Peyer's patch (tissue), 4 donors: ENCODE measurements around the gene RAD51B. TPM values are rescaled to one million over a fixed set of nuclear protein-coding genes. Genes with fewer than 3 reads are reported as not detected.
"Not testable (repeated sequence)": the region's sequence is repeated elsewhere in the genome, so short reads cannot be mapped to it uniquely, and the experiment has no call there.

Experiments
- DNase-seq, 3 donors: peaks; one replicate each; pipeline ENCODE4 v3.0.0-alpha.2; 2017 to 2019
- H3K27ac ChIP-seq, 4 donors: fragments of 200-600 bp; sonication (generic); one replicate each; pipeline ENCODE4 v1.5.1; 2016 to 2019
- H3K27me3 ChIP-seq, 2 donors: fragments of 200-600 bp; sonication (generic); one replicate each; pipeline ENCODE4 v1.5.1; 2019
- H3K36me3 ChIP-seq, 3 donors: fragments of 200-600 bp; sonication (generic); one replicate each; pipeline ENCODE4 v1.5.1; 2016 to 2019
- H3K4me1 ChIP-seq, 4 donors: fragments of 200-600 bp; sonication (generic); one replicate each; pipeline ENCODE4 v1.5.1; 2016 to 2019
- H3K4me3 ChIP-seq, 4 donors: fragments of 200-600 bp; sonication (generic); 1 replicate in 3 of 4; 2 replicates in 1 of 4; pipeline ENCODE4 v1.5.1; 2016 to 2019; ENCODE audit warnings: mild to moderate bottlenecking in 1 of 4
- H3K9me3 ChIP-seq, 4 donors: fragments of 200-600 bp; sonication (generic); one replicate each; pipeline ENCODE4 v1.5.1; 2016 to 2019; ENCODE audit warnings: mild to moderate bottlenecking in 1 of 4
- CTCF ChIP-seq, 6 experiments: fragments of 450-650 bp in 4 of 6; fragments of 200-600 bp in 2 of 6; sonication (generic) in 1 of 6; IDR thresholded peaks; one replicate each; pipeline ENCODE4 v1.5.1; 2017 to 2019; ENCODE audit warnings: antibody characterized with exemption in 6 of 6, mild to moderate bottlenecking in 3 of 6, moderate library complexity in 1 of 6
- POLR2A ChIP-seq, 2 donors: fragments of 450-650 bp; IDR thresholded peaks; one replicate each; pipeline ENCODE4 v1.5.1; 2017; ENCODE audit warnings: antibody characterized with exemption in 2 of 2, mild to moderate bottlenecking in 2 of 2, moderate library complexity in 2 of 2
- total RNA-seq, 4 donors: library from RNA; depleted of rRNA; stranded (reverse); fragments of >200 nt; gene quantifications; one replicate each; pipeline ENCODE4 v1.1.0, GENCODE V29; 2016

RAD51B gene
- total RNA-seq, 4 donors from 2014 or later = 12.6 to 103 (median 33.1) TPM

DNA sequence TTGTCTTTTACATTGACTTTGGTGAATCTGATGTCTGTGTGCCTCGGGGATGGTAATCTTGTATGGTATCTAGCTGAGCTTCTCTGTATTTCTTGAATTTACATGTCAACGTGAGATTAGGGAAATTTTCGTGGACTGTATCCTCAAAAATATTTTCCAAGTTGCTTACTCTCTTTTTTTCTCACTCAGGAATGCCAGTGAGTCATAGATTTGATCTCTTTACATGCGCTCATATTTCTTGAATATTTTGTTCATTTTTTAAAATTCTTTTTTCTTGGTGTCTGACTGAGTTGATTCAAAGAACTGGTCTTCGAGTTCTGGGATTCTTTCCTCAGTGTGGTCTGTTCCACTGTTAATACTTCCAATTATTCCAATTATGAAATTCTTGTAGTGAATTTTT lies 207.7 kb downstream of the RAD51B start:
- Histone ChIP-seq H3K4me3 (no peak overlapping the region), H3K4me1 (no peaks in the 10 kb centered on the region), H3K27ac (no peak overlapping the region), H3K27me3 (no peaks in the 10 kb centered on the region), H3K9me3 (no peaks in the 10 kb centered on the region), H3K36me3 (no peaks in the 10 kb centered on the region)
- DNase-seq = no peak
- no peak for TF ChIP-seq CTCF (IDR thresholded peaks at IDR 0.05)
- TF ChIP-seq POLR2A (IDR thresholded peaks at IDR 0.05) = no peak

- no peak overlapping the region for H3K4me3 ChIP-seq
- no peaks in the 10 kb centered on the region for H3K4me1 ChIP-seq
- no peaks in the 10 kb centered on the region for H3K36me3 ChIP-seq
- no peaks in the 10 kb centered on the region for H3K9me3 ChIP-seq
- H3K27me3 ChIP-seq = no peaks in the 10 kb centered on the region
- DNase-seq = no peak
- no peak overlapping the region for H3K27ac ChIP-seq
- TF ChIP-seq CTCF (IDR thresholded peaks at IDR 0.05) = no peak
- no peak for TF ChIP-seq POLR2A (IDR thresholded peaks at IDR 0.05)
Measured at GRCh38 chr14:68028075-68028474, 208.5 kb downstream of the RAD51B start.

- not testable (repeated sequence) for H3K4me3 ChIP-seq, H3K27ac ChIP-seq, H3K36me3 ChIP-seq, H3K27me3 ChIP-seq, DNase-seq, H3K4me1 ChIP-seq, H3K9me3 ChIP-seq
Measured at GRCh38 chr14:68031011-68031410, 211.4 kb downstream of the RAD51B start.

- no peak for TF ChIP-seq POLR2A (IDR thresholded peaks at IDR 0.05)
- no peak for TF ChIP-seq CTCF (IDR thresholded peaks at IDR 0.05)
- no peak for DNase-seq
- no peak overlapping the region for H3K4me3 ChIP-seq
- H3K27ac ChIP-seq = no peak overlapping the region
- no peaks in the 10 kb centered on the region for H3K4me1 ChIP-seq
- no peaks in the 10 kb centered on the region for H3K36me3 ChIP-seq
- no peaks in the 10 kb centered on the region for H3K9me3 ChIP-seq
- H3K27me3 ChIP-seq = no peaks in the 10 kb centered on the region
Measured at GRCh38 chr14:68032154-68032553, 212.6 kb downstream of the RAD51B start.

- Histone ChIP-seq H3K27me3 (no peaks in the 10 kb centered on the region), H3K27ac (no peak overlapping the region), H3K4me1 (no peaks in the 10 kb centered on the region), H3K36me3 (no peaks in the 10 kb centered on the region), H3K9me3 (no peaks in the 10 kb centered on the region), H3K4me3 (no peak overlapping the region)
- TF ChIP-seq POLR2A (IDR thresholded peaks at IDR 0.05) (no peak), CTCF (IDR thresholded peaks at IDR 0.05) (no peak)
- no peak for DNase-seq
Measured at GRCh38 chr14:68033336-68033932, 213.9 kb downstream of the RAD51B start.

- no peak for DNase-seq
- Histone ChIP-seq H3K9me3 (no peaks in the 10 kb centered on the region), H3K27ac (peak overlapping the region in 1 of 4 donors; percentile 68), H3K27me3 (no peaks in the 10 kb centered on the region), H3K4me3 (no peak overlapping the region), H3K4me1 (no peaks in the 10 kb centered on the region), H3K36me3 (no peaks in the 10 kb centered on the region)
- no peak for TF ChIP-seq CTCF (IDR thresholded peaks at IDR 0.05)
- no peak for TF ChIP-seq POLR2A (IDR thresholded peaks at IDR 0.05)
Measured at GRCh38 chr14:68034896-68035295, 215.3 kb downstream of the RAD51B start.
